Nephron progenitor cell (in vitro differentiated cells): ENCODE results near the gene MGARP.

Experiments used
- DNase-seq: peaks from one replicate; pipeline ENCODE4 v3.0.0; 2021
- H3K27ac Mint-ChIP-seq: 2 replicates; pipeline ENCODE4 v1.8.0; 2021; ENCODE audit warnings: mild to moderate bottlenecking, moderate library complexity, mixed read lengths
- H3K27me3 Mint-ChIP-seq: 2 replicates; pipeline ENCODE4 v1.8.0; 2021; ENCODE audit warnings: mild to moderate bottlenecking, low read depth, mixed read lengths; ENCODE audit not compliant: poor library complexity
- H3K36me3 Mint-ChIP-seq: 2 replicates; pipeline ENCODE4 v1.8.0; 2021; ENCODE audit warnings: low read depth, mixed read lengths
- H3K4me1 Mint-ChIP-seq: 2 replicates; pipeline ENCODE4 v1.8.0; 2021; ENCODE audit warnings: mixed read lengths
- H3K4me3 Mint-ChIP-seq: 2 replicates; pipeline ENCODE4 v1.8.0; 2021; ENCODE audit warnings: mild to moderate bottlenecking, moderate library complexity, mixed read lengths
- H3K9me3 Mint-ChIP-seq: 2 replicates; pipeline ENCODE4 v1.8.0; 2021; ENCODE audit warnings: mild to moderate bottlenecking, moderate library complexity, mixed read lengths
- TF ChIP-seq, protein P1 (sequence below): fragments of 200-600 bp; sonication (generic); IDR thresholded peaks from 2 replicates; pipeline ENCODE4 v1.5.0; 2021; ENCODE audit warnings: antibody characterized with exemption

Gene MGARP

DNA sequence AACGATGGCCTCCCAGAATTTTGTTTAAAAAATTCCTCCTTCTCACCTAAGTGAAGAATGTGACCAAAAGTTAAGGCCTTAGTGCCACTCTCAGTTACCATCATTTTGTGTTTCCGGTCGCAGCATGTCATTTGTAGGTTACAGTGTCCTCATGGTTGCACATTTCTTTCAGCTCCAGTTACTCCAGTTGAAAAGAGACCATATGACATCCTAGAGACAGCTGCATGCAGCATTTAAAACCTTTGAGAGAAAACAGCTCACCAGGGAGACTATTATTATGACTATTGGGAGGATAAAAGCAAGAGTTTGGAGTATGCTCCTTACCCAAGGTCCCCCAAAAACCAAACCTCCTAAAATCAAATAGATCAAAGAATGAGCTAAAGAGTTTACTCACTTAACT is 45.8 kb downstream of the MGARP start:
- Mint-ChIP-seq H3K4me1 (no peaks in the 10 kb centered on the region), H3K36me3 (no peaks in the 10 kb centered on the region), H3K27me3 (no peaks in the 10 kb centered on the region), H3K4me3 (no peak overlapping the region), H3K9me3 (peaks cover 3% of the 10 kb centered on the region), H3K27ac (no peak overlapping the region)
- TF ChIP-seq, protein P1, sequence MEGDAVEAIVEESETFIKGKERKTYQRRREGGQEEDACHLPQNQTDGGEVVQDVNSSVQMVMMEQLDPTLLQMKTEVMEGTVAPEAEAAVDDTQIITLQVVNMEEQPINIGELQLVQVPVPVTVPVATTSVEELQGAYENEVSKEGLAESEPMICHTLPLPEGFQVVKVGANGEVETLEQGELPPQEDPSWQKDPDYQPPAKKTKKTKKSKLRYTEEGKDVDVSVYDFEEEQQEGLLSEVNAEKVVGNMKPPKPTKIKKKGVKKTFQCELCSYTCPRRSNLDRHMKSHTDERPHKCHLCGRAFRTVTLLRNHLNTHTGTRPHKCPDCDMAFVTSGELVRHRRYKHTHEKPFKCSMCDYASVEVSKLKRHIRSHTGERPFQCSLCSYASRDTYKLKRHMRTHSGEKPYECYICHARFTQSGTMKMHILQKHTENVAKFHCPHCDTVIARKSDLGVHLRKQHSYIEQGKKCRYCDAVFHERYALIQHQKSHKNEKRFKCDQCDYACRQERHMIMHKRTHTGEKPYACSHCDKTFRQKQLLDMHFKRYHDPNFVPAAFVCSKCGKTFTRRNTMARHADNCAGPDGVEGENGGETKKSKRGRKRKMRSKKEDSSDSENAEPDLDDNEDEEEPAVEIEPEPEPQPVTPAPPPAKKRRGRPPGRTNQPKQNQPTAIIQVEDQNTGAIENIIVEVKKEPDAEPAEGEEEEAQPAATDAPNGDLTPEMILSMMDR, result no peak
- DNase-seq, result no peak

DNA sequence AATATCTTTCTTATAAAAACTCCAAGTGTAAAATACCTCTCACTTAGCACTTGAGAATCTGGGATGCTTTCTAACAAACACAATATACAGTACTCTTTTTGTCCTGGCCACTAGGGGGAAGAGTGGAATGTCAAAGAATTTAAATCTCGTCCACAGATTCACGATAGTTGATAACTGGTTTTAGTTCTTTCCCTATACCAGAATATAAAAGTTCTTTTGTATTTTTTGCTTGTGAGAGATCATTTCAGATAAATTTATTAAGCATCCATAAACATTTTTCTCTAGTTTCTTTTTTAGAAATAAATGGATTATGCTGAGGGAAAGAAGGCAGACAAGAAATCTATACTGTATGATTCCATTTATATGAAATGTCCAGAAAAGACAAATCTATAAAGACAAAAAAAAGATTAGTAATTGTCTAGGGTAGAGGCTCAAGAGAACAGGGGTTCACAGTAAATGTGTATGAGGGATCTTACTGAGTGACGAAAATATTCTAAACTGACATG is 50.4 kb downstream of the MGARP start:
- Mint-ChIP-seq H3K9me3 (no peaks in the 10 kb centered on the region), H3K27ac (no peak overlapping the region), H3K27me3 (no peaks in the 10 kb centered on the region), H3K4me3 (no peak overlapping the region), H3K4me1 (no peaks in the 10 kb centered on the region), H3K36me3 (no peaks in the 10 kb centered on the region)
- TF ChIP-seq, protein P1, result peak; percentile 72
- no peak for DNase-seq

DNA sequence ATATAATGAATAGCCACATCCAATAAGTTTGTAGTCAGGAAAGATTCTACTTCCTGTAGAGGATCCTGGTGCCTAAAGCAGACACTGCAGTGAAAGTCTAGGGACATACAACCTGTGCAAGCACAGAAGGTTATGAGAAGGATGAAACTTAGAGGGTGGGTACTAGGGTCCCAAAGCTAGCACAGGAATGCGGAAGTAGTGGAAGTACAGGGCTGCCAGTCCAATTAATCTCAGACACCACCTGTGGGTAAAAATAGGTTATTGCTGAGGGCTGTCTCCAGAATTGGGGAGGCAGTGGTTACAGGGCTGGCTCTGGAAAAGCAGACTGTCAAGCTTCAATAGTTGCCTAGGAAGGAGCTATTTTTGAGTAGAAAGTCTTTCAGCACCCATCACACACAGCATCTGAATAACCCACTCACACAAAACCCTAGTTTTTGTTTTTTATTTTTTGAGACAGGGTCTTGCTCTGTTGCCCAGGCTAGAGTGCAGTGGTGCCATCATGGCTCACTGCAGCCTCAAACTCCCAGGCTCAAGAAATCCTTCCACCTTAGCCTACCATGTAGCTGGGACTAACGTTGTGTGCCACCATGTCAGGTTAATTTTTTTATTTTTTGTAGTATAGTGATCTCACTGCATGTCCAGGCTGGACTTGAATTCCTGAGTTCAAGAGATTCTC is 52.2 kb downstream of the MGARP start:
- no peaks in the 10 kb centered on the region for H3K9me3 Mint-ChIP-seq
- no peaks in the 10 kb centered on the region for H3K36me3 Mint-ChIP-seq
- TF ChIP-seq, protein P1, result no peak
- H3K27me3 Mint-ChIP-seq, result no peaks in the 10 kb centered on the region
- DNase-seq, result no peak
- H3K4me1 Mint-ChIP-seq, result no peaks in the 10 kb centered on the region
- H3K4me3 Mint-ChIP-seq, result no peak overlapping the region
- H3K27ac Mint-ChIP-seq, result no peak overlapping the region

DNA sequence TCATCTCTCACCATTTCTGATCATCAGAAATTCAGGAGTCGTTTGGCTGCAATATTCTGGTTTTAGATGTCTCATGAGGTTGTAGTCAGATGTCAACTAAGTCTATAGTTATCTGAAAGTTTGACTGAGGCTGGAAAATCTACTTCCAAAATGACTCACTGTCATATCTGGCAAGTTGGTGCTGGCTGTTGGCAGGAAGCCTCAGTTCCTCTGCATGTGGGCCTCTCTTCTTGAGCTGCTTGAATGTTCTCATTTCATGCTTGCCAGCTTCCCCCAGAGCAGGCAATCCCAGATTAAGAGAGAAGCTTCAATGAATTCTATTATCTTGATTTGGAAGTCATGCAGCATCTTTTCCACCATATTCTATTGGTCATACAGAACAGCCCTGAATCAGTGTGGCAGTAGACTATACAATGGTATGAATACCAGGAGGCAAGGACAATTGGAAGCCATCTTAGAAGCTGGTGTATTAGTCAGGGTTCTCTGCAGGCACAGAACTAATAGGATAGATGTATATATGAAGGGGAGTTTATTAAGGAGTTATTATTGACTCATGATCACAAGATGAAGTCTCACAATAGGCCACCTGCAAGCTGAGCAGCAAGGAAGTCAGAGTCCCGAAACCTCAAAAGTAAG is 56.2 kb downstream of the MGARP start:
- H3K27ac Mint-ChIP-seq, result no peak overlapping the region
- DNase-seq, result no peak

DNA sequence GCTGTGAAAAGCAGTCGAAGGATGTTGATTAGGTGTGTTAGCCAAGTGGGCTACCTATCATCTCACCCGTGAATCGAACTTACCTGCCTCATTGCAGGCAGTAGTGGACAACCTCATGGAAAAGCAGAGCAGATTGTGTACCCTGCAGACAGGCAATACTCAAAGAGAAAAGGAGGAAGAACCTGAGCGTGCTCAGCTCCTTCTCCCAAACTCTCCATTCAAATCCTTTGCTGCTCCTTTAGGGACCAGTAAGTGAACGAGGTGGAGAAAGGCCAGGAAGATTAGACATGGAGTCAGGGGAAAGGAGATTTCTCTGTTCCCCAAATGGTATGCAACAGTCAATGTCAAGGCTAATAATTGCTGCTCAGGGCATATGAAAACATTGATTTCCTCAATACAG is 57.8 kb downstream of the MGARP start:
- peaks cover 3% of the 10 kb centered on the region for H3K27me3 Mint-ChIP-seq
- no peaks in the 10 kb centered on the region for H3K36me3 Mint-ChIP-seq
- no peak for DNase-seq
- no peak overlapping the region for H3K27ac Mint-ChIP-seq
- H3K4me1 Mint-ChIP-seq, result no peaks in the 10 kb centered on the region
- H3K4me3 Mint-ChIP-seq, result no peak overlapping the region
- TF ChIP-seq, protein P1, result no peak
- H3K9me3 Mint-ChIP-seq, result no peaks in the 10 kb centered on the region

More for the DNA sequence above, 56.2 kb downstream of the MGARP start:
- no peak overlapping the region for H3K4me3 Mint-ChIP-seq
- peaks cover 3% of the 10 kb centered on the region for H3K27me3 Mint-ChIP-seq
- no peaks in the 10 kb centered on the region for H3K36me3 Mint-ChIP-seq
- no peaks in the 10 kb centered on the region for H3K4me1 Mint-ChIP-seq
- H3K9me3 Mint-ChIP-seq, result no peaks in the 10 kb centered on the region
- TF ChIP-seq, protein P1, result no peak
